ENCODE measurements around the gene SDK1. TPM values are rescaled to one million over a fixed set of nuclear protein-coding genes. Genes with fewer than 3 reads are reported as not detected.

SDK1 gene
- total and polyA plus RNA-seq, 11 donors, result 2.2 to 5.8 (median 3.4) TPM

- DNase-seq, result no peak
- no peak for ATAC-seq
- Histone ChIP-seq H3K27me3 (no peaks in the 10 kb centered on the region), H3K27ac (no peak overlapping the region), H3K36me3 (no peaks in the 10 kb centered on the region), H3K4me1 (no peaks in the 10 kb centered on the region), H3K9me3 (peaks cover 0 to 21% (median 10%) of the 10 kb centered on the region in 12 donors), H3K4me3 (no peak overlapping the region)
- intact Hi-C loops (cut with DNase I), result no loop called here
- WGBS, 4 donors, result 91 to 92% (median 91%) methylated on average over 5 of the region's 5 CpGs
- TF ChIP-seq POLR2A (IDR thresholded peaks at IDR 0.05), result no peak
- TF ChIP-seq CTCF (IDR thresholded peaks at IDR 0.05), result no peak
Measured at GRCh38 chr7:4124556-4125477, 823.8 kb downstream of the SDK1 start.

- ATAC-seq, result no peak
- DNase-seq, result peak in 1 of 5 donors; percentile 15
- H3K27me3 ChIP-seq, result no peaks in the 10 kb centered on the region
- no peaks in the 10 kb centered on the region for H3K9me3 ChIP-seq
- H3K36me3 ChIP-seq, result no peaks in the 10 kb centered on the region
- intact Hi-C loops (cut with DNase I), result no loop called here
- TF ChIP-seq POLR2A (IDR thresholded peaks at IDR 0.05) (no peak), CTCF (IDR thresholded peaks at IDR 0.05) (no peak)
- no peaks in the 10 kb centered on the region for H3K4me1 ChIP-seq
- no peak overlapping the region for H3K27ac ChIP-seq
- no peak overlapping the region for H3K4me3 ChIP-seq
- 88 to 91% (median 90%) methylated on average over 21 of the region's 21 CpGs for WGBS, 4 donors
Measured at GRCh38 chr7:4127909-4128560, 827.0 kb downstream of the SDK1 start.

GRCh38 chr7:4129481-4130122, 828.5 kb downstream of the SDK1 start:
- no peak for TF ChIP-seq CTCF (IDR thresholded peaks at IDR 0.05)
- TF ChIP-seq POLR2A (IDR thresholded peaks at IDR 0.05), result no peak
- intact Hi-C loops (cut with DNase I), result no loop called here
- Histone ChIP-seq H3K27ac (no peak overlapping the region), H3K4me3 (no peak overlapping the region), H3K27me3 (no peaks in the 10 kb centered on the region), H3K4me1 (no peaks in the 10 kb centered on the region), H3K36me3 (no peaks in the 10 kb centered on the region), H3K9me3 (no peaks in the 10 kb centered on the region)
- peak in 1 of 5 donors; percentile 54 for DNase-seq
- ATAC-seq, result no peak
- 86 to 92% (median 90%) methylated on average over 21 to 29 of the region's 29 CpGs for WGBS, 4 donors

- no peak for ATAC-seq
- Histone ChIP-seq H3K27me3 (no peaks in the 10 kb centered on the region), H3K4me3 (no peak overlapping the region), H3K36me3 (no peaks in the 10 kb centered on the region), H3K9me3 (no peaks in the 10 kb centered on the region), H3K4me1 (no peaks in the 10 kb centered on the region), H3K27ac (no peak overlapping the region)
- WGBS, 4 donors, result 71 to 80% (median 73%) methylated on average over 7 of the region's 7 CpGs
- no peak for TF ChIP-seq POLR2A (IDR thresholded peaks at IDR 0.05)
- TF ChIP-seq CTCF (IDR thresholded peaks at IDR 0.05), result no peak
- intact Hi-C loops (cut with DNase I), result no loop called here
- DNase-seq, result peak in 1 of 5 donors; percentile 10
Measured at GRCh38 chr7:4131063-4131462, 830.0 kb downstream of the SDK1 start.
